SK-N-MC (cell line): ENCODE measurements around the gene CRISP1.
"Not testable (repeated sequence)": the region's sequence is repeated elsewhere in the genome, so short reads cannot be mapped to it uniquely, and the experiment has no call there.

Experiments used
- DNase-seq: peaks from one replicate; pipeline ENCODE4 v3.0.0-alpha.2; 2011; ENCODE audit warnings: low read depth, low spot score
- H3K27ac ChIP-seq: fragments of 200-600 bp; sonication (generic); 2 replicates; pipeline ENCODE4 v1.5.1; 2016; ENCODE audit warnings: mixed run types
- H3K36me3 ChIP-seq: fragments of 200-600 bp; sonication (generic); 2 replicates; pipeline ENCODE4 v1.6.1; 2017; ENCODE audit warnings: antibody characterized with exemption, low read length, mixed read lengths; ENCODE audit not compliant: insufficient read depth
- H3K4me3 ChIP-seq: fragments of 200-600 bp; sonication (generic); 2 replicates; pipeline ENCODE4 v1.5.1; 2016
- H3K9ac ChIP-seq: fragments of 200-600 bp; sonication (generic); 2 replicates; pipeline ENCODE4 v1.8.0; 2017; ENCODE audit warnings: mixed run types, mixed read lengths; ENCODE audit not compliant: insufficient read length
- H3K9me3 ChIP-seq: fragments of 200-600 bp; sonication (generic); 2 replicates; pipeline ENCODE4 v1.6.1; 2017; ENCODE audit warnings: low read depth, mild to moderate bottlenecking, antibody characterized with exemption, low read length, moderate library complexity, mixed read lengths
- EZH2 ChIP-seq: fragments of 200-600 bp; sonication (generic); IDR thresholded peaks from one replicate; pipeline ENCODE4 v1.6.1; 2017; ENCODE audit warnings: antibody characterized with exemption
- FOXP2 ChIP-seq: optimal IDR thresholded peaks from 2 replicates; pipeline ENCODE3; 2011; ENCODE audit warnings: mild to moderate bottlenecking, moderate library complexity; ENCODE audit not compliant: insufficient read depth; ENCODE audit errors: extremely low read length, control extremely low read depth
- POLR2AphosphoS5 ChIP-seq: IDR thresholded peaks from 2 replicates; pipeline ENCODE4 v1.6.1; 2012; ENCODE audit warnings: mild to moderate bottlenecking, low read depth, low read length, borderline replicate concordance

CRISP1 gene

DNA sequence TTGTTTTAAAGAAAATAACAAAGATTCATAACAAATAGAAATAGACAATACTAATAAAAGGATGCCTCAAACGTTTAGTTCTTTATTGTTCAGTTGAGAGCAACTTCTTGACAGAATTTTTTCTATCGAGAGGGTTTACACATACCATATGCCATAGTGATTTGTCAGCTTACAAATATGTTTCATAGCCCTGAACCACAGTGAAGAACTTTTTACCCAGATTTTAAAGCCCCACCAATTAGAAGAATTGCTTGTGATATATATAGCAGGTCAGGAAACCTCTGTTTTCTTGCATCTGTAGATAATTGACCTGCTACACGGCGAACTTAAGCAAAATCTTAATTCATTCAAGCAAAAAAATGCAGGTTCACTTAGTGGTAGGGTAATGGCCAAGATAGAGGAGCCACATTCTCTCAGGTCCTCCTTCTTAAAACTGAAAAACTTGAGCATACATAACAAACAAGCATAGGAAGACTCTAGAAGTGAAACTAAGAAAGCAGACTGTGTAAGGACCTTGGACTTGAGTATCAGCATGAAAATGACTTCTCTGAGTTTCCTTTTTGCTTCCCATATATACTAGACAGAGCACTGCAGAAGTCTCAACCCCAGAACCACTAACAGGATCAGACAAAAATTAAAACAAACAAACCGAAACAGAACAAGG lies 39.5 kb downstream of the CRISP1 start:
- TF ChIP-seq EZH2 (no peak), POLR2AphosphoS5 (no peak), FOXP2 (no peak)
- no peak overlapping the region for H3K9ac ChIP-seq
- no peak for DNase-seq
- no peak overlapping the region for H3K4me3 ChIP-seq
- H3K9me3 ChIP-seq, result no peaks in the 10 kb centered on the region
- H3K36me3 ChIP-seq, result no peaks in the 10 kb centered on the region
- H3K27ac ChIP-seq, result no peak overlapping the region

DNA sequence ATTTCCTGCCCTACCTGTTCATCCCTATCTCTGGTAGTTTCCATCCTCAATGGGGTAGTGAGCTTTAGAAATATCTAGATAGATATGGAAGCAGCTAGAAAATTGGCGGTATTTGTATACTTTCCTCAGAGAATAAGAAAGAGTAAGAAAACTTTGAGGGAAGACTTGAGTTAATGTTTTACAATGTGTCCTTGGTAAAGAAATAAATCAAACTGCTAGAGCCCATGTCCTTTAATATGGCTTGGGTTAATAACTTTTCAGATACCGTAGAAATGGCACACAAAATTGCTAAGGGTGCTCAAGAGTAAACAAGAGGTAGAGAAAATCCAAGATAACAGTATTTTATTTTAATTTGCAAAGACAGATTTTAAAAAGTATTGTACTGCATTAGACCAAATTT lies 51.2 kb downstream of the CRISP1 start:
- Histone ChIP-seq H3K27ac (no peak overlapping the region), H3K9me3 (no peaks in the 10 kb centered on the region)
- DNase-seq, result no peak

DNA sequence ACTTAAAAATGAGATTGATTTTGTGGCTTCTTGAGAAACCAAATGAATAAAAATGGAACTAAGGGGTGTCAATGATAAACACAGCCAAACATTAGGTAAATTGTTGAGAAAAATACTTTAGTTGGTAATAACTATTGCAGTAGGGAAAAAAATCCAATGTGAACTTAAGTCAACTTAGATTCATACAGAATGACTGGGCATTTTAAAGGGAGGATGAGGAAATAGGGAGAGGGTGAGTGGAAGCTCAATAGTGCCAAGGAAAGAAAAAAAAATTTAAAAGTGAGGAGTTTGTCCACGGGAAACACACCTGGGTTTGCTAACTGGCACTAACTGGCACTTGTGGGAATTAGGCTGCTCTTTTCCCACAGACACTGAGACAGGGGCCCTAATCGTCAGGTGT lies 53.1 kb downstream of the CRISP1 start:
- no peaks in the 10 kb centered on the region for H3K9me3 ChIP-seq
- no peak for TF ChIP-seq EZH2
- no peak for TF ChIP-seq POLR2AphosphoS5
- no peak for TF ChIP-seq FOXP2
- no peaks in the 10 kb centered on the region for H3K36me3 ChIP-seq
- no peak overlapping the region for H3K4me3 ChIP-seq
- no peak for DNase-seq
- no peak overlapping the region for H3K9ac ChIP-seq
- no peak overlapping the region for H3K27ac ChIP-seq

More for the DNA sequence above, 51.2 kb downstream of the CRISP1 start:
- Histone ChIP-seq H3K9ac (no peak overlapping the region), H3K36me3 (no peaks in the 10 kb centered on the region), H3K4me3 (no peak overlapping the region)
- TF ChIP-seq FOXP2, result no peak
- TF ChIP-seq EZH2, result no peak
- no peak for TF ChIP-seq POLR2AphosphoS5

DNA sequence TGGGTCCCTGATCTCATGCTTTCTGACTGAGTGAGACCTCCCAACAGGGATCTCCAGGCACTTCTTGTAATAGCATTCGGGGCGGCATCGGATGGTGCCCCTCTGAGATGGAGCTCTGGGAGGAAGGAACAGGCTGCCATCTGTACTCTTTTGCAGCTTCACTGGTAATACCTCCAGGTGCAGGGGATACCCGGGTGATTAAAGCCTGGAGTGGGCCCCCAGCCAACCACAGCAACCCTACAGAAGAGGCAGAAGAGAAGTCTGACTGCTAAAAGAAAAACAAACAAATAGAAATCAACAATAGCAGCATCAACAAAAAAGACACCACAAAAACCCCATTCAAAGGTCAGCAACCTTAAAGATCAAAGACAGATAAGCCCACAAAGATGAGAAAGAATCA lies 60.2 kb downstream of the CRISP1 start:
- no peak for DNase-seq

DNA sequence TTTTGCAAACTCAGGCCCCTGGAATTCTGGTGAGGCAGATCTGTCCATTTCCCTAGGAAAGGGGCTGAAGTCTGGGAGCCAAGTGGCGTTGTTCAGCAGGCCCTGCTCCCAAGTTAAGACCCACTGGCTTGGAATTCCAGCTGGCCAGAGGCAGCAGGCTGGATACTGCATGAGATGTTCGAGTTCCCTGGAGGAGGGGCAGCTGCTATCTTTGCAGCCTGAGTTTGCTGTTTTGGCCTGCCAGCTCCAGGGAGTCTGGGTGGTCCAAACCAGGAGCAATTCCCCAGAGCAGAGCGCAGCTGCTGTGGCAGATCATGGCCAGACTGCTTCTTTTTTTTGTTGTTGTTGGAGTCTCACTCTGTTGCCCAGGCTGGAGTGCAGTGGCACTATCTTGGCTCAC lies 61.1 kb downstream of the CRISP1 start:
- H3K36me3 ChIP-seq, result no peaks in the 10 kb centered on the region
- DNase-seq, result no peak

More for the DNA sequence above, 60.2 kb downstream of the CRISP1 start:
- Histone ChIP-seq H3K4me3 (no peak overlapping the region), H3K36me3 (no peaks in the 10 kb centered on the region), H3K27ac (no peak overlapping the region), H3K9ac (no peak overlapping the region), H3K9me3 (no peaks in the 10 kb centered on the region)
- TF ChIP-seq EZH2 (no peak), FOXP2 (no peak), POLR2AphosphoS5 (no peak)

GRCh38 chr6:49801525-49801924 lies 64.8 kb downstream of the CRISP1 start:
- no peak for TF ChIP-seq FOXP2
- no peak for TF ChIP-seq EZH2
- TF ChIP-seq POLR2AphosphoS5, result no peak
- H3K9ac ChIP-seq, result no peak overlapping the region
- DNase-seq, result no peak
- no peak overlapping the region for H3K4me3 ChIP-seq
- H3K36me3 ChIP-seq, result no peaks in the 10 kb centered on the region
- H3K9me3 ChIP-seq, result no peaks in the 10 kb centered on the region
- H3K27ac ChIP-seq, result no peak overlapping the region

More for the DNA sequence above, 61.1 kb downstream of the CRISP1 start:
- no peak for TF ChIP-seq EZH2
- no peak for TF ChIP-seq FOXP2
- TF ChIP-seq POLR2AphosphoS5, result no peak
- Histone ChIP-seq H3K9ac (no peak overlapping the region), H3K4me3 (no peak overlapping the region), H3K27ac (no peak overlapping the region), H3K9me3 (no peaks in the 10 kb centered on the region)

- H3K27ac ChIP-seq, result no peak overlapping the region
- no peak for DNase-seq
- no peaks in the 10 kb centered on the region for H3K36me3 ChIP-seq
- H3K9ac ChIP-seq, result no peak overlapping the region
- TF ChIP-seq FOXP2, result no peak
- TF ChIP-seq POLR2AphosphoS5, result no peak
- TF ChIP-seq EZH2, result no peak
- no peak overlapping the region for H3K4me3 ChIP-seq
- no peaks in the 10 kb centered on the region for H3K9me3 ChIP-seq
These were observed 67.2 kb downstream of the CRISP1 start for GRCh38 chr6:49799090-49799489.

DNA sequence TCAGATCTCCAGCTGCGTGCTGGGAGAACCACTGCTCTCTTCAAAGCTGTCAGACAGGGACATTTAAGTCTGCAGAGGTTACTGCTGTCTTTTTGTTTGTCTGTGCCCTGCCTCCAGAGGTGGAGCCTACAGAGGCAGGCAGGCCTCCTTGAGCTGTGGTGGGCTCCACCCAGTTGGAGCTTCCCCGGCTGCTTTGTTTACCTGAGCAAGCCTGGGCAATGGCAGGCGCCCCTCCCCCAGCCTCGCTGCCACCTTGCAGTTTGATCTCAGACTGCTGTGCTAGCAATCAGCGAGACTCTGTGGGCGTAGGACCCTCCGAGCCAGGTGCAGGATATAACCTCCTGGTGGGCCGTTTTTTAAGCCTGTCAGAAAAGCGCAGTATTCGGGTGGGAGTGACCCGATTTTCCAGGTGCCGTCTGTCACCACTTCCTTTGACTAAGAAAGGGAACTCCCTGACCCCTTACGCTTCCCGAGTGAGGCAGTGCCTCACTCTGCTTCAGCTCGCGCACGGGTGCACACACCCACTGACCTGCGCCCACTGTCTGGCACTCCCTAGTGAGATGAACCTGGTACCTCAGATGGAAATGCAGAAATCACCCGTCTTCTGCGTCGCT lies 69.4 kb downstream of the CRISP1 start:
- not testable (repeated sequence) for H3K4me3 ChIP-seq, H3K36me3 ChIP-seq, H3K9ac ChIP-seq, DNase-seq, H3K27ac ChIP-seq, H3K9me3 ChIP-seq

DNA sequence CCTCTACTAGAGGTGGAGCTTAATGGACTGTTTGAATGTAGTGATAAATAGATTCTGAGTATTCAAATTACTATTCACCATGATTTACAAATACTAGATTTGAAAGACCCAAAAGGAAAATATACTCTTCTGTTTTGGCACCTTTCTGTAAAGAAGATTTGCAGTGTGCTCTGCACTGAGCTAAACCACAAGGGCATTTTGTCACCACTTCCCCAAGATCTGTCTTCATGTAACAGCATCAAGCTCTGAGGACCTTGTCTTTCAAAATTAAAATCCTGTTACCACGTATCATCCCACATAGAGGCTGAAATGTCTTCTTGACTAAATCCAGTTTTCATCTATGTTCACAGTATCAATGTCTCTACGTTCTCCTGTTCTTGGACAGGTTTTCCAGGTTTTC lies 76.0 kb downstream of the CRISP1 start:
- TF ChIP-seq FOXP2 (no peak), POLR2AphosphoS5 (no peak), EZH2 (no peak)
- Histone ChIP-seq H3K9me3 (no peaks in the 10 kb centered on the region), H3K36me3 (no peaks in the 10 kb centered on the region), H3K4me3 (no peak overlapping the region), H3K27ac (no peak overlapping the region), H3K9ac (no peak overlapping the region)
- DNase-seq, result no peak
